AG04449 (cell line): ENCODE data around the gene CPAMD8.
"Not testable (repeated sequence)": the region's sequence is repeated elsewhere in the genome, so short reads cannot be mapped to it uniquely, and the experiment has no call there.

Source experiments
- CTCF ChIA-PET: fragments of 350-600 bp; formaldehyde crosslinking; extraction: SDS; loops from one replicate; lab custom pipeline; 2021; ENCODE audit warnings: antibody characterized with exemption; lab: Yijun Ruan, JAX
- POLR2A ChIA-PET: fragments of 400-600, 350-600 bp; formaldehyde crosslinking; extraction: SDS; loops from one replicate; lab custom pipeline; 2020; ENCODE audit warnings: antibody characterized with exemption, inconsistent platforms; lab: Yijun Ruan, JAX
- DNase-seq: peaks from one replicate; pipeline ENCODE4 v3.0.0-alpha.2; 2010; ENCODE audit warnings: low read depth, low spot score
- H3K4me3 ChIP-seq: 2 replicates; pipeline ENCODE4 v1.5.1; 2011; ENCODE audit warnings: low read depth, mild to moderate bottlenecking, control low read depth, low read length
- CTCF ChIP-seq: IDR thresholded peaks from one replicate; pipeline ENCODE4 v1.5.1; 2011; ENCODE audit warnings: mild to moderate bottlenecking, moderate library complexity, low read length, control low read depth, inconsistent platforms; ENCODE audit not compliant: insufficient read depth; ENCODE audit errors: missing control alignments

Gene CPAMD8

DNA sequence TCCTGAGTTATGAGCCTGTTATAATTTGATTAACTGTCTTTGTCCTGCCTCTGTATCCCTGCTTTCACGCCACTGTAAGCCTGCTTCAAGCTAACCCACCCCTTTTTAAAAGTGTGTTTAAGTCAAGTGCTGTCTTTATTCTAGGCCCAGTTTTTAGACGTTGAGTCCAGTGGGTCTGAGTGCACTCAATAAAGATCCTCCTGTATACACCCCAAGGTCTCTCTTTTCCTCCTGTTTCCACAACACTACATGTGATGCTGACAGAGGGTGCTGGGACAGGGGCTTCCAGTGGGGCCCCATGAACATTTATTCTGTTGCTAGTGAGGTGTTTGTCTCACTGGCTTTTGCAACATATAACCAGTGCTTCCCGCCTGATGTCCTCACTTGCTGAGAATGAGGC is 144.5 kb downstream of the CPAMD8 start:
- H3K4me3 ChIP-seq = no peak overlapping the region
- POLR2A ChIA-PET = no interaction called here
- CTCF ChIA-PET = no interaction called here
- DNase-seq = no peak
- no peak for TF ChIP-seq CTCF

GRCh38 chr19:16880884-16881554 is 145.6 kb downstream of the CPAMD8 start:
- CTCF ChIA-PET = no interaction called here
- POLR2A ChIA-PET = no interaction called here
- H3K4me3 ChIP-seq = no peak overlapping the region
- no peak for DNase-seq
- no peak for TF ChIP-seq CTCF

DNA sequence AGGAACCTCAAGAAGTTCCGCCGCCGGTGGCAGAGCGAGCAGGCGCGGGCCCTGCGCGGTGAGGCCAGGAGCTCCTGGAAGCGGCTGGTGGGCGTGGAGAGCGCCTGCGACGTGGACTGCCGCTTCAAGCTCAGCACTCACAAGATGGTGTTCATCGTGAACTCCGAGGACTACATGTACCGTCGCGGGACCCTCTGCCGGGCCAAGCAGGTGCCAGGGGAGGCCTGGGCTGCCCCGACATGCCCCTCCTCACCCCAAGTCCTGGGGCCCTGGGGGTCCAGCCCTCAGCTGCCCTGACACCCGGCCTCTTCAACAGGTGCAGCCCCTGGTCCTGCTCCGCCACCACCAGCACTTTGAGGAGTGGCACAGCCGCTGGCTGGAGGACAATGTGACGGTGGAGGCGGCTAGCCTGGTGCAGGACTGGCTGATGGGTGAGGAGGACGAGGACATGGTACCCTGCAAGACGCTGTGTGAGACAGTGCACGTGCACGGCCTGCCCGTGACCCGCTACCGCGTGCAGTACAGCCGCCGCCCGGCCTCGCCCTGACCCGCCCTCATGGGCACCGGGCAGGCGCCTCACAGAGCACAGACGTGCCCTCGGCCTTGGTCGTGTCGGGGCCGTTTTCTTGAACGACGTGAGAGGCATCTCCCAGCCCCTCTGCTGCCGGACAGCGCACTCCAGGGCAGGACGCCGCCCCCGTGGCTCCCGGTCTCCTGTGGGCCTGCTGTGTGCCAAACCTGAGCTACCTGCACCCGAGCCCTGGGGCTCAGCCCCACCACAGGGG is 148.2 kb downstream of the CPAMD8 start:
- CTCF ChIA-PET = no interaction called here
- no peak for TF ChIP-seq CTCF
- POLR2A ChIA-PET = no interaction called here
- no peak for DNase-seq
- no peak overlapping the region for H3K4me3 ChIP-seq

- TF ChIP-seq CTCF = no peak
- ChIA-PET CTCF (no interaction called here), POLR2A (no interaction called here)
- no peak for DNase-seq
- H3K4me3 ChIP-seq = no peak overlapping the region
Measured at GRCh38 chr19:16877581-16877980, 149.0 kb downstream of the CPAMD8 start.

- ChIA-PET POLR2A (no interaction called here), CTCF (no interaction called here)
- no peak for TF ChIP-seq CTCF
- H3K4me3 ChIP-seq = no peak overlapping the region
- no peak for DNase-seq
Measured at GRCh38 chr19:16876904-16877361, 149.7 kb downstream of the CPAMD8 start.

DNA sequence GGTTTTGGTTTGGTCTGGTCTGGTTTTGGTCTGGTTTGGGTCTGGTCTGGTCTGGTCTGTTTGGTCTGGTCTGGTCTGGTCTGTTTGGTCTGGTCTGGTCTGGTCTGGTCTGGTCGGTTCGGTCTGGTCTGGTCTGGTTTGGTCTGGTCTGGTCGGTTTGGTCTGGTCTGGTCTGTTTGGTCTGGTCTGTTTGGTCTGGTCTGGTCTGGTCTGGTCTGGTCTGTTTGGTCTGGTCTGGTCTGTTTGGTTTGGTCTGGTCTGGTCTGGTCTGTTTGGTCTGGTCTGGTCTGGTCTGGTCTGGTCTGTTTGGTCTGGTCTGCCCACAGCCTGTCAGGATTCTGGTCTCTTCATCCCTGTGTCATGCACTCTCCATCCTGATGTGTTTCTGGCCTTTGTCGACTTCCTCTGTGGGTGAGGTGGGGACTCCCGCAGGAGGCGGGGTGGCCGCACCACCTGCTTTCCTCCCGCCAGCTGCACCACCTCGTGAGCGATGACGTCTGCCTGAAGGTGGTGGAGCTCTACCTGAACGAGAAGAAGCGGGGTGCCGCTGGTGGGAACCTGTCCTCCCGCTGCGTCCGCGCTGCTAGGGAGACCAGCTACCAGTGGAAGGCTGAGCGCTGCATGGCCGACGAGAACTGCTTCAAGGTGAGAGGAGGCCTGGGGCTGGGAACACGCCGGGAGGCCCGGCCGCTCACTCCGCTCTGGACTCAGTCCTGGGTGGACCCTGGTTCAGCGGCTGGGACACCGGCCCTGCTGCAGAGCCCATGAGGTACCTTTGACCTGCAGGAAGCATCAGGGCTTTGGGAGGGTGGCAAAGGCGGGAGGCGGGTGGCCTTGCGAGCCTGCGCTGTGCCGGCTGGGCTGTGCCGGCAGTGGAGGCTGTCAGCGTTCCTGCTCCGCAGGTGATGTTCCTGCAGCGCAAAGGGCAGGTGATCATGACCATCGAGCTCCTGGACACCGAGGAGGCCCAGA is 150.7 kb downstream of the CPAMD8 start:
- ChIA-PET POLR2A (no interaction called here), CTCF (no interaction called here)
- DNase-seq = no peak
- H3K4me3 ChIP-seq = no peak overlapping the region
- no peak for TF ChIP-seq CTCF

GRCh38 chr19:16874978-16875299 is 151.7 kb downstream of the CPAMD8 start:
- CTCF ChIA-PET, POLR2A ChIA-PET: not testable (repeated sequence)

More at GRCh38 chr19:16874978-16875299, 151.7 kb downstream of the CPAMD8 start:
- not testable (repeated sequence) for H3K4me3 ChIP-seq, DNase-seq
